Astrocyte of the cerebellum (primary cell): ENCODE data around the gene FAM228B.

Experiments
- DNase-seq: peaks from one replicate; pipeline ENCODE4 v3.0.0-alpha.2; 2011; ENCODE audit warnings: low read depth
- H3K4me3 ChIP-seq: 2 replicates; pipeline ENCODE4 v1.5.1; 2011; ENCODE audit warnings: mild to moderate bottlenecking, low read depth, low read length, moderate library complexity
- CTCF ChIP-seq: IDR thresholded peaks from 2 replicates; pipeline ENCODE4 v1.5.1; 2012; ENCODE audit warnings: low read length, low read depth, moderate library complexity, mild to moderate bottlenecking; ENCODE audit errors: missing control alignments
- in situ Hi-C: cut with HindIII; loops from 2 replicates; pipeline ENCODE4 v1.10.0; 2017; ENCODE audit warnings: low sequenced_read_pairs

FAM228B gene

GRCh38 chr2:24209389-24210105 is 86.3 kb downstream of the FAM228B start:
- DNase-seq: no peak
- no peak for TF ChIP-seq CTCF
- no peak overlapping the region for H3K4me3 ChIP-seq
- in situ Hi-C loops: no loop called here

- TF ChIP-seq CTCF: no peak
- no peak overlapping the region for H3K4me3 ChIP-seq
- no peak for DNase-seq
- in situ Hi-C loops: no loop called here
Observed at GRCh38 chr2:24210106-24210455, 86.8 kb downstream of the FAM228B start.

- no peak for TF ChIP-seq CTCF
- in situ Hi-C loops: no loop called here
- DNase-seq: no peak
- H3K4me3 ChIP-seq: no peak overlapping the region
Observed at GRCh38 chr2:24210723-24211122, 87.5 kb downstream of the FAM228B start.

- DNase-seq: no peak
- no peak for TF ChIP-seq CTCF
- in situ Hi-C loops: no loop called here
- H3K4me3 ChIP-seq: no peak overlapping the region
Observed at GRCh38 chr2:24211408-24211807, 88.1 kb downstream of the FAM228B start.

GRCh38 chr2:24214880-24215279 is 91.6 kb downstream of the FAM228B start:
- no peak overlapping the region for H3K4me3 ChIP-seq
- TF ChIP-seq CTCF: no peak
- no peak for DNase-seq
- in situ Hi-C loops: no loop called here
